GM18517 (cell line): ENCODE data around the gene HSPA12B.

ENCODE experiments used
- ATAC-seq: cut with Tn5 transposase; IDR thresholded peaks from one replicate; pipeline ENCODE4 v1.9.1; 2021; ENCODE audit warnings: mild to moderate bottlenecking, moderate library complexity; ENCODE audit not compliant: unreplicated experiment

Gene HSPA12B

GRCh38 chr20:3765171-3765882 is 32.8 kb downstream of the HSPA12B start:
- ATAC-seq, result no peak

GRCh38 chr20:3766422-3767109 is 34.1 kb downstream of the HSPA12B start:
- no peak for ATAC-seq

GRCh38 chr20:3767110-3767426 is 34.6 kb downstream of the HSPA12B start:
- ATAC-seq, result no peak

GRCh38 chr20:3767427-3768341 is 35.2 kb downstream of the HSPA12B start, which contains the start of gene ADISSP:
Gene ADISSP (minus strand): TSS chr20:3767753. CDS start chr20:3760100, 7,653 bp downstream.
- peak; percentile 81 for ATAC-seq

GRCh38 chr20:3768342-3769130 is 36.1 kb downstream of the HSPA12B start:
- peak; percentile 50 for ATAC-seq

- no peak for ATAC-seq
Observed at GRCh38 chr20:3771552-3772058, 39.1 kb downstream of the HSPA12B start.

GRCh38 chr20:3775457-3776108 is 43.1 kb downstream of the HSPA12B start:
- ATAC-seq, result no peak

GRCh38 chr20:3777381-3777715 is 44.9 kb downstream of the HSPA12B start:
- ATAC-seq, result no peak

- ATAC-seq, result no peak
Observed at GRCh38 chr20:3777716-3778629, 45.5 kb downstream of the HSPA12B start.

GRCh38 chr20:3778976-3779375 is 46.5 kb downstream of the HSPA12B start:
- no peak for ATAC-seq

GRCh38 chr20:3781153-3781910 is 48.8 kb downstream of the HSPA12B start, which contains the start of gene SPEF1:
Gene SPEF1 (minus strand): TSS chr20:3781448. CDS start chr20:3781287, 161 bp downstream.
- ATAC-seq, result no peak

- ATAC-seq, result no peak
Observed at GRCh38 chr20:3782597-3782996, 50.1 kb downstream of the HSPA12B start.

- no peak for ATAC-seq
Observed at GRCh38 chr20:3783068-3783489, 50.6 kb downstream of the HSPA12B start.

GRCh38 chr20:3783511-3784195 is 51.2 kb downstream of the HSPA12B start:
- no peak for ATAC-seq

GRCh38 chr20:3784216-3784853 is 51.9 kb downstream of the HSPA12B start:
- ATAC-seq, result no peak

GRCh38 chr20:3784863-3785239 is 52.4 kb downstream of the HSPA12B start:
- ATAC-seq, result no peak
